Measurements from ENCODE around the gene GTPBP1. TPM values are rescaled to one million over a fixed set of nuclear protein-coding genes. Genes with fewer than 3 reads are reported as not detected.

Gene GTPBP1
- total RNA-seq, 2 experiments from 2014 or later: 51.1 to 95.0 TPM

- DNase-seq (ENCODE audit: low spot score): peak; percentile 96
- H3K27ac ChIP-seq (ENCODE audit: low read depth, low read length, poor library complexity, severe bottlenecking): peak within 1 kb of the TSS; percentile 75
- no peaks in the 10 kb centered on the region for H3K9me3 ChIP-seq (ENCODE audit: low read length)
- H2AFZ ChIP-seq (ENCODE audit: low read length): peak within 1 kb of the TSS; percentile 78; the same call in 1 of the 2 replicates
- CTCF ChIA-PET (ENCODE audit: unreplicated experiment): no interaction called here
- TF ChIP-seq, protein P1, sequence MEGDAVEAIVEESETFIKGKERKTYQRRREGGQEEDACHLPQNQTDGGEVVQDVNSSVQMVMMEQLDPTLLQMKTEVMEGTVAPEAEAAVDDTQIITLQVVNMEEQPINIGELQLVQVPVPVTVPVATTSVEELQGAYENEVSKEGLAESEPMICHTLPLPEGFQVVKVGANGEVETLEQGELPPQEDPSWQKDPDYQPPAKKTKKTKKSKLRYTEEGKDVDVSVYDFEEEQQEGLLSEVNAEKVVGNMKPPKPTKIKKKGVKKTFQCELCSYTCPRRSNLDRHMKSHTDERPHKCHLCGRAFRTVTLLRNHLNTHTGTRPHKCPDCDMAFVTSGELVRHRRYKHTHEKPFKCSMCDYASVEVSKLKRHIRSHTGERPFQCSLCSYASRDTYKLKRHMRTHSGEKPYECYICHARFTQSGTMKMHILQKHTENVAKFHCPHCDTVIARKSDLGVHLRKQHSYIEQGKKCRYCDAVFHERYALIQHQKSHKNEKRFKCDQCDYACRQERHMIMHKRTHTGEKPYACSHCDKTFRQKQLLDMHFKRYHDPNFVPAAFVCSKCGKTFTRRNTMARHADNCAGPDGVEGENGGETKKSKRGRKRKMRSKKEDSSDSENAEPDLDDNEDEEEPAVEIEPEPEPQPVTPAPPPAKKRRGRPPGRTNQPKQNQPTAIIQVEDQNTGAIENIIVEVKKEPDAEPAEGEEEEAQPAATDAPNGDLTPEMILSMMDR (conservative IDR thresholded peaks at IDR 0.05; ENCODE audit: low read length): no peak
- no peak for TF ChIP-seq EZH2phosphoT487 (IDR thresholded peaks at IDR 0.05; ENCODE audit: borderline replicate concordance, low read depth, low read length)
- POLR2A ChIA-PET: interaction anchor here (4.7 kb wide), 1 partner anchor 19 kb away, joined by 18 read pairs; the partner anchor contains the start of gene TOMM22
- H3K36me3 ChIP-seq (ENCODE audit: insufficient read depth, low read length): peaks cover 32% of the 10 kb centered on the region
- peaks cover 8% of the 10 kb centered on the region; the same call in 1 of the 2 replicates for H4K20me1 ChIP-seq (ENCODE audit: insufficient read depth, low read length)
- H3K4me2 ChIP-seq (ENCODE audit: low read length): peak within 1 kb of the TSS; percentile 95
- peaks cover 71% of the 10 kb centered on the region for H3K4me1 ChIP-seq (ENCODE audit: insufficient read depth, low read length, poor library complexity, severe bottlenecking)
- H3K9me2 ChIP-seq (ENCODE audit: insufficient read depth, low read length): no peaks in the 10 kb centered on the region
- intact Hi-C loops (cut with micrococcal nuclease; ENCODE audit: unreplicated experiment): loop anchor here (10.0 kb wide), 1 partner anchor 646 kb away; the partner anchor contains the start of gene PICK1
- BruUV-seq (replicated peaks): TSS peak; percentile 93
- H3K79me2 ChIP-seq (ENCODE audit: insufficient read depth, low read depth, low read length): peaks cover 37% of the 10 kb centered on the region
- H3K4me3 ChIP-seq (ENCODE audit: low read depth, low read length, poor library complexity, severe bottlenecking): peak within 1 kb of the TSS; percentile 91
Measured at GRCh38 chr22:38700789-38701628, 4.7 kb upstream of the GTPBP1 start, which contains the start of gene JOSD1. TSS of gene JOSD1 (minus strand) at chr22:38700943. CDS start at chr22:38699987, 956 bp downstream.

DNA sequence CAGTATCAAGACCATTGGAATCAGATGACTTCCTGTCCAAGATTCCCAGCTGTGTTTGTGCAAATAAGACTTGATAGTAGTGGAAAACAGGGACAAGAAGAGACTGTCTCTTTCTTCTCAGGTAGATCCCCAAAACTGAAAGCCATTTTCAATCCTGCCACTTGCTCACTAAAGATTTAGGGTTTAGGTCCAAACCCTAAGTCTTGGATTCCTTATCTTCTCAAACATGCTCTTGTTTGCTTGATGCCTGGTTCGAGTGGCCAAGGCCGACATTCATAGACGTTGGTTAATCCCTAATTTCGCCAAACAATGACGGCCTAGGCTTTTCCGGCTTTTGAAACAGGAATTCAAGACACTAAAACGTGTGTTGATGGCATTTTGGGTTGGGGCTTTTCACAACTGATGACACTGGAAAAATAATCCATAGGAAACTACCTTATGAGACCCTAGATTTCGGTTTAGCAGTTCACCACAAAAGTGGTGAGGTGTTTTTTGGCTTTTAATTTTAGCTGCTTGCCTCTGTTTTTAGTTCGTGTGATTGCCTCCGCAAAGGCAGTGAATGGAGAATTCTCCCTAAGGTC lies 1.0 kb upstream of the GTPBP1 start:
- Histone ChIP-seq H3K4me2 (ENCODE audit: low read length) (peak overlapping the region; percentile 93), H3K9me3 (ENCODE audit: low read length) (no peaks in the 10 kb centered on the region), H3K4me1 (ENCODE audit: insufficient read depth, low read length, poor library complexity, severe bottlenecking) (peaks cover 67% of the 10 kb centered on the region), H3K9me2 (ENCODE audit: insufficient read depth, low read length) (no peaks in the 10 kb centered on the region), H3K79me2 (ENCODE audit: insufficient read depth, low read depth, low read length) (peaks cover 43% of the 10 kb centered on the region), H3K27ac (ENCODE audit: low read depth, low read length, poor library complexity, severe bottlenecking) (peak overlapping the region; percentile 79), H3K36me3 (ENCODE audit: insufficient read depth, low read length) (peaks cover 3% of the 10 kb centered on the region; the same call in 1 of the 2 replicates), H4K20me1 (ENCODE audit: insufficient read depth, low read length) (peaks cover 22% of the 10 kb centered on the region), H2AFZ (ENCODE audit: low read length) (peak overlapping the region; percentile 77), H3K4me3 (ENCODE audit: low read depth, low read length, poor library complexity, severe bottlenecking) (peak overlapping the region; percentile 67)
- ChIA-PET POLR2A (interaction anchor here (0.7 kb wide), 1 partner anchor 21 kb away, joined by 3 read pairs; no protein-coding TSS in a partner anchor), CTCF (ENCODE audit: unreplicated experiment) (no interaction called here)
- intact Hi-C loops (cut with micrococcal nuclease; ENCODE audit: unreplicated experiment): loop anchor here (2.0 to 10.0 kb wide), 3 partner anchors 24 to 650 kb away; partner anchors contain the start of genes PICK1 and TOMM22
- TF ChIP-seq EZH2phosphoT487 (IDR thresholded peaks at IDR 0.05; ENCODE audit: borderline replicate concordance, low read depth, low read length): no peak
- TF ChIP-seq, protein P1 (conservative IDR thresholded peaks at IDR 0.05; ENCODE audit: low read length): no peak
- DNase-seq (ENCODE audit: low spot score): peak; percentile 20
- TSS peak; percentile 81 for BruUV-seq (replicated peaks)
